Activated naive CD4-positive, alpha-beta T cell (primary cell): ENCODE measurements around the gene PTPRA.
A peak's percentile ranks its signal among the peaks of the same experiment; 100 is the strongest.
"Not testable (repeated sequence)": the region's sequence is repeated elsewhere in the genome, so short reads cannot be mapped to it uniquely, and the experiment has no call there.

Experiments
- DNase-seq, 4 experiments: peaks; one replicate each; lab custom pipeline; 2025; lab: John Stamatoyannopoulos, UW

The PTPRA gene

GRCh38 chr20:3044336-3044965 is 171.2 kb downstream of the PTPRA start:
- no peak for DNase-seq

DNA sequence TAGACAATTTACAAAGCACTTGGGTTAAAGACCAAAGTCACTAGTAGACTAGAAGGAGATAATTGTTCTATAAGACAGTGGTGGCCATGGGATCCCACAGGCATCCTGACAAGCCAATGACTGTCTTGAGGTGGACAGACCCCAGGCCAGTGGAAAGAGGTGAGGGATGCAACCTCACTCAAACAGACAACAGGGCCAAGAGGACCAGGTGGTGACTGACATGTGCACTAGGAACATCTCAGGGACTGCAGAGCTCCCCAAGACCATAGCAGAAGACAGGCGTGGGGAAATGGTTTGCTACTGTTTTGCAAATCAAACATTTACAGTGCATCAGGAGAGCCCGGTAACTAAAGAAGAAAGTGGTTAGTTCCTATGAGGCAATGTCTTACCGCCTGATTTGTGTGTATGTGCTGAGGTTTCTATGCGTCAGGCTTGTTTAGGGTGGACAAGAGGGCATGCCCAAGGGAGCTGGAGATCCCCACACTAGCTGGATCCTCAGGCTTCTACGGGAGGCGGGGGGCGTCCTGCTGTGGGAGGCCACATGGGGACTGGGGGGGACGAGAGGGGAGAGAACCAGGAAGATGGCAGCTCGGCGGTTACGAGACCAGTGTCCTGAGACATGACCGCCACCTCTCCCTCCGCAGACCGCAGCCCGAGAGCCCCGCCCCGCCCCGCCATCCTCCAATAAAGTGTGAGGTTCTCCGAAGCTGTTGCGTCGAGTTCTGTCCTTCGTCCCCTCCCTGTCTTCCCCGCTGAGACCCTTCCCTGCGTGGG is 171.9 kb downstream of the PTPRA start:
- DNase-seq = peak in 2 of 4 experiments; percentile 33 to 44

DNA sequence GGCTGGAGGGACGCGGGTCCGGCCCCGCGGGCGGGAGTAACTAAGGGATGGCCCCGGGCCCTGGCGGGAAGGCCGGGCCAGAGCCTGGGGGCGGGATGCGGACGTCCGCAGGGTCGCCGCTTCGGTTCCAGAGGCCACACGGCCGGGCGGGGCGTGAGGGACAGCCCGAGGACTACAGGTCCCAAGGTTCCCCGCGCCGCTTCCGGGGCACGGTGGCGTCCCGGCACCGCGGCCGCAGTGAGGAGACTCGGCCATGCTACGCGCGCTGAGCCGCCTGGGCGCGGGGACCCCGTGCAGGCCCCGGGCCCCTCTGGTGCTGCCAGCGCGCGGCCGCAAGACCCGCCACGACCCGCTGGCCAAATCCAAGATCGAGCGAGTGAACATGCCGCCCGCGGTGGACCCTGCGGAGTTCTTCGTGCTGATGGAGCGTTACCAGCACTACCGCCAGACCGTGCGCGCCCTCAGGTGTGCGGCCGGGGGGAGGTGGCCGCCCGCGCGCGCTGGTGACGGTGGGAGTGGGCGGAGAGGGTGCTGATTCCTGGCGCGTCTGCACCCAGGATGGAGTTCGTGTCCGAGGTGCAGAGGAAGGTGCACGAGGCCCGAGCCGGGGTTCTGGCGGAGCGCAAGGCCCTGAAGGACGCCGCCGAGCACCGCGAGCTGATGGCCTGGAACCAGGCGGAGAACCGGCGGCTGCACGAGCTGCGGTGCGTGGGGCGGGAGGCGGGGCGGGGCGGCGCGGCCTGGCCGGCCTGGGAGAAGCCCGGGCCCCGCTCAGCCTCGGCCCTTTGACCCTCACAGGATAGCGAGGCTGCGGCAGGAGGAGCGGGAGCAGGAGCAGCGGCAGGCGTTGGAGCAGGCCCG is 172.8 kb downstream of the PTPRA start, which contains the start of gene MRPS26:
Gene MRPS26, plus strand, starts transcription at position 237 of the 861 bp plus-strand sequence. Its CDS starts 17 bp downstream, at position 254.
- DNase-seq = peak; percentile 50 to 72 (median 54)

DNA sequence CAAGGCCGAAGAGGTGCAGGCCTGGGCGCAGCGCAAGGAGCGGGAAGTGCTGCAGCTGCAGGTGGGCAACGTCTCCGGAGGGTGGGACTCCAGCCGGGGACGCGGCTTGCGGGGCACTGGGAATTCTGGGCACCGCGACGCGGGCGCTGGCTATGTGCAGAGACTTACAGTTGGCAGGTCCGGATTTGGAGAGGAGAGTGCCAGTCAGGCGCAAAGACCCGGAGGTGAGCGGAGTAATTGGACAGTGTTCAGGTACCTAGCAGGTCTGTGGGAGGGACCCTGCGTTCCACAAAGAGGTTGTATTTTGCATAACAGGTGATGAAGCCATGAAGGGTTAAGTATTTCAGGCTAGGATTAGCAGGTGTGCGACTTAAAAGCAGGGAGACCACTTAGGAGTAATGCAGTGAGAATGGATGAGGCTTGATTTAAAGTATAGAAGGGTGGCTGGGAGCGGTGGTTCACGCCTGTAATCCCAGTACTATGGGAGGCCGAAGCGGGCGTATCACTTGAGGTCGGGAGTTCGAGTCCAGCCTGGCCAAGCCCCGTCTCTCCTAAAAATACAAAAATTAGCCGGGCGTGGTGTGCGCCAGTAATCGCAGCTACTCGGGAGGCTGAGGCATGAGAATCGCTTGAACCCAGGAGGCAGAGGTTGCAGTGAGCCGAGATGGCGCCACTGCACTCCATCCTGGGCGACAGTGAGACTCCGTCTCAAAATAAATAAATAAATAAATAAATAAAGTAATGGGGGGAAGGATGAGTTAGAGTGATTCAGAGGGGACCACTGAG is 173.6 kb downstream of the PTPRA start:
- no peak for DNase-seq

GRCh38 chr20:3047486-3048419 is 174.5 kb downstream of the PTPRA start:
- no peak for DNase-seq

DNA sequence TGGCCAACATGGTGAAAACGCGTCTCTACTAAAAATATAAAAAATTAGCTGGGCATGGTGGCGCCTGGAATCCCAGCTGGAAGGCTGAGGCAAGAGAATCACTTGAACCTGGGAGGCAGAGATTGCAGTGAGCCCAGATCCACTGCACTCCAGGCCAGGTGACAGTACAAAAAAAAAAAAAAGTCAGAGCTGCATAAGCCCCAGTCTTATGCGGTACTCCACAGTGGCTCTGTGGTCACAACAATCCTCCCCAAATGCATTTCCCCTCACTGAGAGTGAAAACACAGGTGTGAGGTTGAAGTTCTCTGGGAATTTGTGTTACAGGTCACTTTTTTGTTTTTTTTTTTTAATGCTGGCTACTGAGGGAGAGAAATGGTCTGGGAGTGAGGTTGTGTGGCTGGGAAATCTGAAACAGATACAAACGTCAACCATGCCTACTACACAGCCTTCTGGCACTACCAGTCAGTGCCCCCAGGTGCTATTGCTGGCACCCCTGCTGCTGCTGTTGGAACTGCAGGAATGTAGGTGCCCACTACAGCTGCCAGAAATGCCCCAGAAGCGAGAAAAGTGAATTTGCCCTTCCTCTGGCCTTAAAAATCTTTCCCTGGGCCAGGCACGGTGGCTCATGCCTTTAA is 178.2 kb downstream of the PTPRA start:
- DNase-seq = no peak

DNA sequence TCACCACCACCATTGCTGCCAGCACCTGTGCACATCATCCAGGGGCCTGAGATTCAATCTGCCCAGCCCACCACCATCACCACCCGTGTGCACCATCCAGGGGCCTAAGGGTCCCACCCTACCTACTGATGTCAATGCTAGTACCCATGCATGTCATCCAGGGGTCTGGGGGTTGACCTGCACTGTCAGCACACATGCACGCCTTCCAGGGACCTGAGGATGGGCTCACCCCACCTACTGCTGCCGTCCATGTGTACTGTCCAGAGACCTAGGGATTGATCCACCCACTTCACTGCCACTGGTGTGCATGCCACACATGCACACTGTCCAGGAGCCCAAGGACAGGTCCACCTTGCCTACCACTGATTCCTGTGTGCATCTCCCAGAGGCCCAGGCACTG is 186.2 kb downstream of the PTPRA start:
- DNase-seq = no peak

GRCh38 chr20:3064119-3064518 is 190.8 kb downstream of the PTPRA start:
- not testable (repeated sequence) for DNase-seq

GRCh38 chr20:3067139-3068014 is 194.1 kb downstream of the PTPRA start:
- no peak for DNase-seq

DNA sequence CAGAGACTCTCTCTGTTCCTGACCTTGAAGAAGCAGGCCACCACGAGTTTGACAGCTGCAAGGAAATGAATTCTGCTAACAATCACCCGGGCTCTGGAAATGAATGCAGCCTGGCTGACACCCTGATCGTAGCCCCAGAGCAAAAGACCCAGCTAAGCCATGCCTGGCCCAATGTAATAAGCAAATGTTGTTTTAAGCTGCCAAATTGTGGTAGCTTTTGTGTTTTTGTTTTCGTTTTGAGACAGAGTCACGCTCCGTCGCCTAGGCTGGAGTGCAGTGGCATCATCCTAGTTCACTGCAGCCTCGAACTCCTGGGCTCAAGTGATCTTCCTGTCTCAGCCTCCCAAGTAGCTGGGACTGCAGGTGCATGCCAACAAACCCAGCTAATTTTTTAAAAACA is 194.8 kb downstream of the PTPRA start:
- no peak for DNase-seq

DNA sequence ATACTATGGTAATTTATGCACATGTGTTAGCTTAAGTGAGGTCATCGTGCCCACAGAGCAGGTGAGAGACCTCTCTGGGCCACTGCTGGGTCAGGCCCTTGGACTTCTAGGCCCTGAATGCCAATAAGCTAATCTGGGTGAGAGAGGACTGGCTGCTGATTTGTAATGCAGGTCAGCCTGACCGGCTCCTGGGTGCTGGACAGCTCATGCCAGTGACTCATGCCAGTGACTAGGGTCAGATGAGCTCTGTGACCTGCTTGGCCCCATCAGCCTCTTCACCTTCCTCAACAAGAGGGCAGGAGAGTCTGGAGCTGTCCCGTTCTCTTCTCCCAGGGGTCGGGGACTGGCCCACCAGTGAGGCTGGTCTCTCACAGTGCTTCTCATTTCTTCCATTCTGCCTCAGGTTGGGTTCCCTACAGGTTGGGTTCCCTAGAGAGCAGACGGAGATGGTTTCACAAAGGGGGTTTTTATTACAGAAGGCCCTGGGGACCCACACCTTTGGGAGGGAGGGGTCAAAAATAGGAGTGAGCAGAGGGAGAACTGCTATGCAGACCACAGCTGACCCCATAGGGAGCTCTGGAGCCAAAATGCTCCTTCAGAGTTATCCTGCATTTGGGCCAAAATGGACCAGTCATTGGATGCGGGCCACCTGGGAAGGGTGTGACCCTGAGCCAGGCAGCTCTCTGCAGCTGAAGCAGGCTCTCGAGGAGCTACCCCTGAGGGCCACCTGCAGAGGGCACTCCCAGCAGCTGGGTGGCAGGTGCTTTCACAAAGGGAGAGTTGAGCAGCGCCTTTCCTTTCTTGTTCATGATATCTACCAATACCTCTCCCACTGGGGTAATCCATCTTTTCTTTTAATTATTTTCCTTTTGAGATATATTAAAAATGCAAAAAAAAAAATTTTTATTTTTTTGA is 196.0 kb downstream of the PTPRA start:
- peak in 2 of 4 experiments; percentile 24 to 53 for DNase-seq

GRCh38 chr20:3070725-3071124 is 197.4 kb downstream of the PTPRA start:
- DNase-seq = no peak

DNA sequence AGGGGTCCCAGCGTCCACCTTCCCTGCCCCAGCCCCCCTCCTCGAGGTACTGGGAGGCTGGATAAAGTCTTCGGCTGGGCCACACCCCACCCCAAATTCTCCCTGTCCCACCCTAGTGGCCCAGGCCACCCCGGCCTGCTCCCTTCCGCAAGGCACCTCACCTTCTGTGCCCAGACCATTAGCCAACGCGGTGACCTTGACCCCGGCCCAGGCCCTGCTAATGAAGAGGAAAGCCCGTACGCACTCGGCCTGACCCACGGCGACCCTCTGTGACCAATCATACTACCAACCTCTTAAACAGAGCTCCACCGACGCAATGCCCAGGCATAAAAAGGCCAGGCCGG is 198.0 kb downstream of the PTPRA start:
- no peak for DNase-seq

GRCh38 chr20:3071610-3072529 is 198.6 kb downstream of the PTPRA start, which contains the start of gene OXT:
Gene OXT, plus strand, starts transcription at chr20:3071620. Its CDS starts 36 bp downstream, at chr20:3071656.
- peak in 3 of 4 experiments; percentile 18 to 68 (median 60) for DNase-seq

- no peak for DNase-seq
Observed at GRCh38 chr20:3072530-3073250, 199.4 kb downstream of the PTPRA start.

- not testable (repeated sequence) for DNase-seq
Observed at GRCh38 chr20:3073251-3073643, 200.0 kb downstream of the PTPRA start.
